KMS-11 (cell line): Measurements from ENCODE around the gene HBG1.

ENCODE experiments used
- H2AFZ ChIP-seq: fragments of 200-600 bp; sonication (generic); 2 replicates; pipeline ENCODE4 v1.6.1; 2016; ENCODE audit warnings: antibody characterized with exemption, mixed run types, low read depth
- H3K27ac ChIP-seq: fragments of 200-600 bp; sonication (generic); 2 replicates; pipeline ENCODE4 v1.6.1; 2016; ENCODE audit warnings: mild to moderate bottlenecking, mixed run types
- H3K27me3 ChIP-seq: fragments of 200-600 bp; sonication (generic); 2 replicates; pipeline ENCODE4 v1.6.1; 2017; ENCODE audit warnings: mild to moderate bottlenecking, low read depth, mixed run types, moderate library complexity; ENCODE audit not compliant: insufficient read depth
- H3K36me3 ChIP-seq: fragments of 200-600 bp; sonication (generic); 2 replicates; pipeline ENCODE4 v1.6.1; 2017; ENCODE audit warnings: mild to moderate bottlenecking, mixed run types; ENCODE audit not compliant: insufficient read depth
- H3K4me1 ChIP-seq: fragments of 200-600 bp; sonication (generic); 2 replicates; pipeline ENCODE4 v1.6.1; 2016; ENCODE audit warnings: mild to moderate bottlenecking, low read depth, mixed run types; ENCODE audit not compliant: poor library complexity, severe bottlenecking
- H3K4me2 ChIP-seq: fragments of 200-600 bp; sonication (generic); 2 replicates; pipeline ENCODE4 v1.7.0; 2016; ENCODE audit warnings: mild to moderate bottlenecking, mixed run types
- H3K4me3 ChIP-seq: fragments of 200-600 bp; sonication (generic); IDR thresholded peaks from 2 replicates; pipeline ENCODE4 v1.6.1; 2017; ENCODE audit warnings: low read depth, low read length, mixed read lengths; ENCODE audit not compliant: insufficient read depth
- H3K79me2 ChIP-seq: fragments of 200-600 bp; sonication (generic); 2 replicates; pipeline ENCODE4 v1.6.1; 2016; ENCODE audit warnings: low read depth, mixed run types; ENCODE audit not compliant: insufficient read depth
- H3K9ac ChIP-seq: fragments of 200-600 bp; sonication (generic); 2 replicates; pipeline ENCODE4 v1.6.1; 2016; ENCODE audit warnings: mild to moderate bottlenecking, mixed run types
- H4K20me1 ChIP-seq: fragments of 200-600 bp; sonication (generic); 2 replicates; pipeline ENCODE4 v1.6.1; 2016; ENCODE audit warnings: mild to moderate bottlenecking, mixed run types; ENCODE audit not compliant: insufficient read depth
- CTCF ChIP-seq: fragments of 200-600 bp; sonication (generic); conservative IDR thresholded peaks from 2 replicates; pipeline ENCODE4 v1.6.1; 2017; ENCODE audit warnings: low read depth, mild to moderate bottlenecking, antibody characterized with exemption, low read length, moderate library complexity, mixed read lengths

The HBG1 gene

GRCh38 chr11:5242933-5243815, 6.5 kb downstream of the HBG1 start:
- no peaks in the 10 kb centered on the region for H3K27me3 ChIP-seq
- no peaks in the 10 kb centered on the region for H3K79me2 ChIP-seq
- no peak overlapping the region for H3K27ac ChIP-seq
- H2AFZ ChIP-seq, result no peak overlapping the region
- no peak overlapping the region for H3K4me2 ChIP-seq
- H3K4me3 ChIP-seq, result no peak overlapping the region
- H3K36me3 ChIP-seq, result no peaks in the 10 kb centered on the region
- H4K20me1 ChIP-seq, result no peaks in the 10 kb centered on the region
- peaks cover 8% of the 10 kb centered on the region for H3K4me1 ChIP-seq
- no peak for TF ChIP-seq CTCF
- H3K9ac ChIP-seq, result no peak overlapping the region

GRCh38 chr11:5242208-5242607, 7.4 kb downstream of the HBG1 start:
- no peak overlapping the region for H3K4me3 ChIP-seq
- no peak overlapping the region for H3K4me2 ChIP-seq
- no peak overlapping the region for H3K9ac ChIP-seq
- no peaks in the 10 kb centered on the region for H3K27me3 ChIP-seq
- no peak for TF ChIP-seq CTCF
- peaks cover 8% of the 10 kb centered on the region for H3K4me1 ChIP-seq
- no peaks in the 10 kb centered on the region for H4K20me1 ChIP-seq
- H2AFZ ChIP-seq, result no peak overlapping the region
- H3K36me3 ChIP-seq, result no peaks in the 10 kb centered on the region
- H3K27ac ChIP-seq, result no peak overlapping the region
- no peaks in the 10 kb centered on the region for H3K79me2 ChIP-seq

- H3K4me2 ChIP-seq, result no peak overlapping the region
- no peaks in the 10 kb centered on the region for H3K36me3 ChIP-seq
- H4K20me1 ChIP-seq, result no peaks in the 10 kb centered on the region
- H3K79me2 ChIP-seq, result no peaks in the 10 kb centered on the region
- H2AFZ ChIP-seq, result no peak overlapping the region
- H3K4me3 ChIP-seq, result no peak overlapping the region
- TF ChIP-seq CTCF, result no peak
- H3K4me1 ChIP-seq, result peaks cover 8% of the 10 kb centered on the region
- H3K27me3 ChIP-seq, result no peaks in the 10 kb centered on the region
- H3K9ac ChIP-seq, result no peak overlapping the region
- H3K27ac ChIP-seq, result no peak overlapping the region
These were observed 8.2 kb downstream of the HBG1 start for GRCh38 chr11:5241458-5241857.

GRCh38 chr11:5240458-5240857, 9.2 kb downstream of the HBG1 start:
- no peaks in the 10 kb centered on the region for H3K27me3 ChIP-seq
- no peaks in the 10 kb centered on the region for H3K36me3 ChIP-seq
- H3K4me2 ChIP-seq, result no peak overlapping the region
- H3K79me2 ChIP-seq, result no peaks in the 10 kb centered on the region
- H2AFZ ChIP-seq, result no peak overlapping the region
- H3K4me1 ChIP-seq, result peaks cover 14% of the 10 kb centered on the region
- H3K27ac ChIP-seq, result no peak overlapping the region
- no peak overlapping the region for H3K4me3 ChIP-seq
- no peaks in the 10 kb centered on the region for H4K20me1 ChIP-seq
- no peak for TF ChIP-seq CTCF
- H3K9ac ChIP-seq, result no peak overlapping the region
